Spinal cord (tissue), 10 donors: ENCODE data around the gene ASIC2. TPM values are rescaled to one million over a fixed set of nuclear protein-coding genes. Genes with fewer than 3 reads are reported as not detected.

Experiments used
- DNase-seq, 6 donors: peaks; one replicate each; pipeline versions ENCODE4 v3.0.0 to v3.0.0-alpha.2; 2013 to 2015; ENCODE audit warnings: low spot score in 6 of 6, low read depth in 4 of 6
- H3K27ac ChIP-seq: one replicate; pipeline ENCODE4 v1.5.1; 2013; ENCODE audit warnings: low read depth, low read length, control low read depth
- H3K27me3 ChIP-seq: one replicate; pipeline ENCODE4 v1.6.1; 2013; ENCODE audit warnings: low read length; ENCODE audit not compliant: control insufficient read depth, insufficient read depth
- H3K36me3 ChIP-seq: one replicate; pipeline ENCODE4 v1.6.1; 2013; ENCODE audit warnings: low read length; ENCODE audit not compliant: control insufficient read depth, insufficient read depth
- H3K4me1 ChIP-seq: one replicate; pipeline ENCODE4 v1.6.1; 2013; ENCODE audit warnings: low read length; ENCODE audit not compliant: control insufficient read depth, insufficient read depth
- H3K4me3 ChIP-seq: one replicate; pipeline ENCODE4 v1.5.1; 2013; ENCODE audit warnings: low read depth, low read length, control low read depth
- H3K9me3 ChIP-seq: one replicate; pipeline ENCODE4 v1.6.1; 2013; ENCODE audit warnings: low read length; ENCODE audit not compliant: control insufficient read depth, insufficient read depth
- WGBS: methylation state at CpG from one replicate; pipeline ENCODE4 v1.1.5; 2013; ENCODE audit warnings: missing lambda C conversion rate; ENCODE audit not compliant: insufficient coverage; 5-methylcytosine and 5-hydroxymethylcytosine counted together
- polyA plus RNA-seq, 2 donors: library from polyadenylated mRNA; unstranded; fragments of 120-200 nt; gene quantifications; one replicate each; pipeline ENCODE4 v1.2.1, GENCODE V29; 2013; ENCODE audit not compliant: insufficient read length in 2 of 2
- total RNA-seq, 2 donors: library from RNA; depleted of rRNA in 1 of 2; stranded (reverse); fragments of 120-200 nt in 1 of 2; fragments of >200 nt in 1 of 2; gene quantifications; one replicate each; pipeline versions ENCODE4 v1.2.3 to v1.2.4, GENCODE V29; 2013 to 2014
- donor health status: healthy.

The ASIC2 gene
- total and polyA plus RNA-seq, 4 donors, result 6.7 to 44.2 (median 31.7) TPM

DNA sequence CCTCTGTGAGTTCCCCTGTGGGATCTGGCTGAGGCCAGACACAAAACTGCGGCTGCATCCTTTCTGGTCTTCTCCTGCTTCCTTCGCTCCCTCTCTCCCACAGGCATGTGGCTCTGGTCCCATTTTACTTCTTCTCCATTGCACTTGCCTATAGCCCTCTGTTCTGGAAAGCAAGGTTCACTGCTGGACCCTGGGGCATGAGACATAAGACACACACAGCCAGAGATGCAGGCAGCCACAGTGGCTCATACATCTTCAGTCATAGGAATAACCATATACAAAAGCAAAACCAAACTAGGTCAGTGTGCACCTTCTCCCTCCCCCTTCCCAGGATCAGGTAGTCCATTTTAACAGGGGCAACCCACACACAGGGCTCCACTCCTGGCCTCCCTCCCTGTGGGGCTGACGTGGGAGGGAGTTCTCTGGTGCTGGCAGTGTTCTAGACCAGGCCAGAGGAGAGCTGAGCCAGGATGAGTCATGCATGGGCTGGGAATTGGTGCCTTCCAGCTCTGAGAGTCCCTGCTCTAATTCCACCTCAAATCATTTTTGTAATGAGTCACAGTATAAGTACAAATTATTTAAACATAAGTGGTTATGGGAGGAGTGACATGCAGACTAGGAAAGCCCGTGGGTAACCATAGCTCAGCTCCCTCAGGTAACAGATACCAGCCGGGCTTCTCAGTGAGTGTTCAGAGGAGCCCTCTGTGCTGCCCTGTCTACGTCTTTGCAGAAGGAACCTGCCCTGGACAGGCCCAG, 58.0 kb downstream of the ASIC2 start:
- Histone ChIP-seq H3K27ac (no peak overlapping the region), H3K4me3 (no peak overlapping the region), H3K4me1 (peaks cover 9% of the 10 kb centered on the region), H3K27me3 (no peaks in the 10 kb centered on the region), H3K36me3 (no peaks in the 10 kb centered on the region), H3K9me3 (no peaks in the 10 kb centered on the region)
- WGBS, result 85% methylated on average over 5 of the region's 6 CpGs
- DNase-seq, result no peak

DNA sequence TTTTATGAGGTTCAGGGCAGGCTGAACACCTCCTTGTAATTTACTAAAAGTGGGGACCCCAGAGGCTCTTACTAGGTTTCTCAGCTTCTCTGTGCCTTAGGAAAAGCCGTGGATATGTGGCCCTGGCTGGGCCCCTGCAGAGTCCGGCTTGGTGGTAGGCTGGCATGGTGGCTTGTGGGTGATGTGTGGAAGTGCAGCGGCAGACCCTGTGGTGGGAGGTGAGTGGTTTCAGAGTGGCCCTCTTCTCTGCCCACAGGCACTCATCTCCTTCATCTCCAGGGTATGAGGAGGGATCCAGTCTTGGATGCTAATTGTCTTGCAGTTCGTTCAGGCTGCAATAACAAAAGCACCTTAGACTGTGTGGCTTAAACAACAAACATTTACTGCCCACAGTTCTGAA, 58.9 kb downstream of the ASIC2 start:
- Histone ChIP-seq H3K4me1 (peaks cover 9% of the 10 kb centered on the region), H3K4me3 (no peak overlapping the region), H3K36me3 (no peaks in the 10 kb centered on the region), H3K27me3 (no peaks in the 10 kb centered on the region), H3K9me3 (no peaks in the 10 kb centered on the region), H3K27ac (no peak overlapping the region)
- no CpG with 5 or more reads among the region's 4 CpGs for WGBS
- no peak for DNase-seq

DNA sequence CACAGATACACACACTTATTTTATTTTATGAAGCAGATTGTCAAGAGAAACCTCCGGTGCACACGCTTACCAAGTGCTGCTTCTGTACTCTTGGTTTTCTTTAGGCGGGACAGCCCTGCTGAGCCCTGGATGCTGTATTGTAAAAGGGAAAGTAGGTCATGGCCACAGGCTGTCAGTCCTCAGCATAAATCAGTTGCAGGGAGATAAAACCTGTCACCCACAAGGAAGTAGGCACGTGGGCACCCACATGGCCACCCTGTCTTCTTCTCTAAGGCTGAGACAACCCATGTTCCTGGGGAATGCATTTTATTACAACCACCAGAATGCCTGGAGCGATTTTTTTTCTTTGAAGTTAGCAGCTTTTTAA, 59.3 kb downstream of the ASIC2 start:
- H3K36me3 ChIP-seq, result no peaks in the 10 kb centered on the region
- no peak overlapping the region for H3K4me3 ChIP-seq
- H3K4me1 ChIP-seq, result peaks cover 9% of the 10 kb centered on the region
- no peak overlapping the region for H3K27ac ChIP-seq
- DNase-seq, result peak in 2 of 6 donors; percentile 34 to 60
- 65% methylated on average over 2 of the region's 5 CpGs for WGBS
- no peaks in the 10 kb centered on the region for H3K9me3 ChIP-seq
- H3K27me3 ChIP-seq, result no peaks in the 10 kb centered on the region

DNA sequence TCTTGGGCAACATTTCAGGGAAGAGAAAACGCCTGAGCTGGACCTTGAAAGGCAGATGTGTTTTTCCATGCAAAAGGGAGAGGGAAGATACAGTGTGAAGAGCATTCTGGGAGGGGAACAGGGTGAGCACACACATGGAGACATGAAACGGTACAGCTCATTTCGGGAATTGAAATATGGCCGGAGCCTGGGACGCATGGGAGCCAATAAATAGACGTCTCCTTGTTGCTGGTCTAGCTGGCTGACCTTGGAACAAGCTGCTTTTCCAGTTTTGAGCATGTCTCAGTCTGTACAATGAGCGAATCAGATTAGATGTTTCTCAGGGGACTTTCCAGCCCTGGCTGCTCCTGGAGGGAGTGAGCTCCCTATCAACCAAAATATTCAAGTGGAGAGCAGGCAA, 63.6 kb downstream of the ASIC2 start:
- Histone ChIP-seq H3K4me3 (no peak overlapping the region), H3K4me1 (peaks cover 3% of the 10 kb centered on the region), H3K27ac (no peak overlapping the region), H3K36me3 (no peaks in the 10 kb centered on the region), H3K27me3 (no peaks in the 10 kb centered on the region), H3K9me3 (no peaks in the 10 kb centered on the region)
- 81% methylated on average over 6 of the region's 7 CpGs for WGBS
- DNase-seq, result no peak

DNA sequence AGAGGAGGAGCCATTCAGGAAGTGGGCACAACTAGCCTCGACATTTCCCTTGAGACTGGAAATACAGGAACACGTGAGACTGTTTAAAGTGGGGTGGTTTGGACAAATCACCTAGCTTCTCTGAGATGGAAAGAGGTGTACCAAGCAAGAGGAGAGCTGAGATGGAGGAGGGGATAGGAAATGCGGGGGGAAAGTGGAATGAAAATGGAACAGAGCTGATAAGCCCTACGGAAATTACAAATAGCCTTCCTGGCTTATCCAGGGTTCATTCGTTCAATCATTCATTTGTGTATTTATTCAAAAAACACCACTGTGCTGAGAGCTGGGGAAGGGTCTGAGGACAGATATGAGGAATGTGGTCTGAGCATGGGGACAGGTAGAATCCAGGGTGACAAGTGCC, 64.1 kb downstream of the ASIC2 start:
- no peak overlapping the region for H3K27ac ChIP-seq
- H3K27me3 ChIP-seq, result no peaks in the 10 kb centered on the region
- no peaks in the 10 kb centered on the region for H3K9me3 ChIP-seq
- H3K4me3 ChIP-seq, result no peak overlapping the region
- H3K4me1 ChIP-seq, result peaks cover under 1% of the 10 kb centered on the region
- no peak for DNase-seq
- H3K36me3 ChIP-seq, result no peaks in the 10 kb centered on the region
- 82% methylated on average over 2 of the region's 5 CpGs for WGBS

DNA sequence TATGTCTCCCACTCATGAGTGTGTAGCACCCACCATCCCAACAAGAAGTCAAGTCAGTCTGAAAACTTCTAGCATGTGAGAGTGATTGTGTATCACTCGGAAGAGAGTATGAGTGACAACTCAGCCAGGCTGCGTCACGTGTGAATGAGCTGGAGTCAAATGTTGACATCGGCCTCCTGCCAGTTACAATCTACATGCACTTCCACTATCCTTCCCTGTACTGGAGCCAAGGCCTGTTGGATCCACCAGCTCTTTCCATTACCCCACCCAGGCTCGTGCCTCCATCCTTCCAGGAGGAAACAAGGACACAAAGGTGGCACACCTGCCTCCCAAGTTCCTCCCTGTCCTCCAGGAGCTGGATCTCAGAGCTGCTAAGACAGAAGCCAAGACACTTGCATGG, 64.5 kb downstream of the ASIC2 start:
- 100% methylated on average over 3 of the region's 5 CpGs for WGBS
- Histone ChIP-seq H3K9me3 (no peaks in the 10 kb centered on the region), H3K27ac (no peak overlapping the region), H3K27me3 (no peaks in the 10 kb centered on the region), H3K4me3 (no peak overlapping the region), H3K36me3 (no peaks in the 10 kb centered on the region), H3K4me1 (no peaks in the 10 kb centered on the region)
- DNase-seq, result no peak

DNA sequence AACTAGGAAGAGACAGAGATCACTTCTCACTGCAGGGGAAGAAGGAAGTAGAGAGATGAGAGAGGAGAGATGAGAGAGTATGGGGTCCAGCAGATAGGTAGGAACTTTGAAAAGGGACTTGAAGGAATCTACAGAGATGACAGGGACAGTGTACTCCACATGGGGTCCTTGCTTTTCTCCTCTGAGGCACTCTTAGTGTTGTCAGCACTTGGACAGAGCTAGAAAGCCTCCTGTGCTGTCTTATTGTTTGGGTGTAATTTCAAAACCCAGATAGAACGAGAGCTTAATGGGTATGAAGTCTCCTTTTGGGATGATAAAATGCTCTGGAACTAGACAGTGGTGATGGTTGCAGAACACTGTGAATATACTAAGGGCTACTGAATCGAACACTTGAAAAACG, 65.2 kb downstream of the ASIC2 start:
- H3K9me3 ChIP-seq, result no peaks in the 10 kb centered on the region
- H3K27ac ChIP-seq, result no peak overlapping the region
- H3K36me3 ChIP-seq, result no peaks in the 10 kb centered on the region
- no peaks in the 10 kb centered on the region for H3K4me1 ChIP-seq
- WGBS, result 81% methylated on average over 3 of the region's 3 CpGs
- DNase-seq, result no peak
- no peak overlapping the region for H3K4me3 ChIP-seq
- H3K27me3 ChIP-seq, result no peaks in the 10 kb centered on the region

DNA sequence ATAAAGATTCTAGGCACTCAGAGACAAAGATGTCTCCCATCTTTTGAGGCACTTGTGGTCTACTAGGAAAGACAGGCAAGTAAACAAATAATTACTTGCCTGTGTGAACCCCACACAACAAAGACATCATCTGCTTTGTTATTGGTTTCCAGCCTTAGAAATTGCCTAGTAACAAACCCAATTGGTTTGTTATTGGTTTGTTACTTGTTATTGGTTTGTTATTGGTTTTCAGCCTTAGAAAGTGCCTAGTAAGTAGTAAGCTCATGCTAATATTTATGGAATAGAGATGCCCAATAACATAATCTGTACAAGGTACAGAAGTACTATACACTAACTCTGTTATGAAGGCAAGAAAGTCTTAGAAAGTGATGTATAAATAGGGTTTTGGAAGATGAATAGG, 67.1 kb downstream of the ASIC2 start:
- Histone ChIP-seq H3K4me3 (no peak overlapping the region), H3K36me3 (no peaks in the 10 kb centered on the region), H3K4me1 (no peaks in the 10 kb centered on the region), H3K27ac (no peak overlapping the region), H3K27me3 (no peaks in the 10 kb centered on the region), H3K9me3 (no peaks in the 10 kb centered on the region)
- no peak for DNase-seq

DNA sequence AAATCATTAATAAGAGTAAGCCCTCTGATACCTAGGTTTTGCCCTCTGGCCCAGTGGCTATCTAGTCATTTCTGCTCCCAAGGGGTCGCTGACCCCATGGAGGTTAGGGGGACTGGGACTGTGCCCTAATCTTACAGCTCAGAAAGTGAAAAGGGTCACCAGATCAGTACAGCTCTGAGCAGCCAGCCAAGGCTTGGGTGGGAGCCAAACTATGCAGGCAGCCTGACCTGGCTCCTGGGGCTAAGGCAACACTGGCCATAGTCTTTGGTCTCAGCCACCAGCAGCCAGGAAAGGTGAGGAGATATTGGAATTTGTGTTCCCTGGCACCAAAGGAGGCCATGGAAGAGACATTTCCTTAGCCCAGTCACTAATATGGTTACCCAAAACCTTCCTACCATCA, 67.6 kb downstream of the ASIC2 start:
- no peak for DNase-seq
- no peak overlapping the region for H3K4me3 ChIP-seq
- H3K27ac ChIP-seq, result no peak overlapping the region
- H3K27me3 ChIP-seq, result no peaks in the 10 kb centered on the region
- no peaks in the 10 kb centered on the region for H3K9me3 ChIP-seq
- no peaks in the 10 kb centered on the region for H3K36me3 ChIP-seq
- no peaks in the 10 kb centered on the region for H3K4me1 ChIP-seq
- WGBS, result 83% methylated on average over 1 of the region's 1 CpG

DNA sequence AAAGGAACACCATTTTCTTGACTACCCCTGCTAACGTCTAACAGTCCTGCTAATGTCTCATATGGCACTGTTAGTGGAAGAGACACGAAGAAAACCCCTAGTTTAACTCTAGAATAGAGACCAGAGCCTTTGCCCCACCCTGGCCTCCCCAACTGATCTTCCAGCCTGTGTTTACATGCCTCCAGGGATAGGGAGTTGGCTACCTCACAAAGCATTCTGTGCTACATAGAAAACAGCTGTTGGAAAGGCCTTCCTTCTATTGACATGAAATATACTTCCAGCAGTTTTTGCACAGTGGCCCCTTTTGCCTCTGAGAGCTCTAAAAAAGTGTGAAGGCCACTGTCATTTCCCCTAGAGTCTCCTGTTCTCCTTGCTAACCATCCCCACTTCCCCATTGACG, 73.1 kb downstream of the ASIC2 start:
- no CpG with 5 or more reads among the region's 3 CpGs for WGBS
- DNase-seq, result no peak
- H3K27me3 ChIP-seq, result no peaks in the 10 kb centered on the region
- H3K36me3 ChIP-seq, result no peaks in the 10 kb centered on the region
- H3K27ac ChIP-seq, result no peak overlapping the region
- H3K9me3 ChIP-seq, result no peaks in the 10 kb centered on the region
- no peak overlapping the region for H3K4me3 ChIP-seq
- H3K4me1 ChIP-seq, result no peaks in the 10 kb centered on the region
